K562 (cell line): Measurements from ENCODE around the gene PSME1. TPM values are rescaled to one million over a fixed set of nuclear protein-coding genes. Genes with fewer than 3 reads are reported as not detected.

Experiments used
- CREBBP ChIP-seq: IDR thresholded peaks from one replicate; pipeline ENCODE4 v1.6.1; 2012; ENCODE audit warnings: low read depth, mild to moderate bottlenecking, control low read depth, inconsistent platforms, low read length
- ELF1 ChIP-seq: fragments of 200-800 bp; sonication (Bioruptor generic); IDR thresholded peaks from 2 replicates; pipeline ENCODE4 v1.6.1; 2016; ENCODE audit warnings: missing genetic modification characterization, missing compliant biosample characterization
- EP300 ChIP-seq: IDR thresholded peaks from 2 replicates; pipeline ENCODE4 v1.6.1; 2012; ENCODE audit warnings: low read length, improper control_type of control experiment
- ETV1 ChIP-seq: fragments of 450-650 bp; conservative IDR thresholded peaks from 2 replicates; pipeline ENCODE4 v1.6.1; 2016; ENCODE audit warnings: missing genetic modification characterization, control low read depth, low read depth, missing compliant biosample characterization
- FOXP1 ChIP-seq: sonication (generic); formaldehyde crosslinking; IDR thresholded peaks from 2 replicates; pipeline ENCODE4 v1.8.0; 2022; ENCODE audit warnings: mild to moderate bottlenecking, missing genetic modification reagents
- HDAC1 ChIP-seq, 2 experiments: fragments of 450-650 bp; IDR thresholded peaks; 2 replicates each; pipeline ENCODE4 v1.6.1; 2016 to 2017; ENCODE audit warnings: inconsistent platforms in 1 of 2, mild to moderate bottlenecking in 1 of 2, moderate library complexity in 1 of 2
- NFYB ChIP-seq: IDR thresholded peaks from 2 replicates; pipeline ENCODE4 v1.6.1; 2011; ENCODE audit warnings: mild to moderate bottlenecking, moderate library complexity; ENCODE audit not compliant: insufficient read length; ENCODE audit errors: extremely low read depth
- NR2C1 ChIP-seq, 2 experiments: fragments of 450-650 bp; IDR thresholded peaks; 2 replicates each; pipeline ENCODE4 v1.6.1; 2017; ENCODE audit warnings: mild to moderate bottlenecking in 2 of 2, antibody characterized with exemption in 1 of 2, inconsistent platforms in 1 of 2, missing compliant biosample characterization in 1 of 2, missing genetic modification characterization in 1 of 2
- SMARCA4 ChIP-seq: fragments of 450-650 bp; IDR thresholded peaks from 2 replicates; pipeline ENCODE4 v1.6.1; 2016
- SMARCE1 ChIP-seq: fragments of 450-650 bp; IDR thresholded peaks from 2 replicates; pipeline ENCODE4 v1.7.1; 2016; ENCODE audit warnings: mild to moderate bottlenecking
- TEAD2 ChIP-seq: fragments of 450-650 bp; IDR thresholded peaks from 2 replicates; pipeline ENCODE4 v1.6.1; 2016; ENCODE audit warnings: missing genetic modification characterization, control low read depth, missing compliant biosample characterization
- ZNF764 ChIP-seq: fragments of 250-450 bp; sonication (Bioruptor Pico); IDR thresholded peaks from 2 replicates; pipeline ENCODE4 v1.4.0; 2020; ENCODE audit warnings: low read depth, mild to moderate bottlenecking, moderate library complexity
- polyA plus RNA-seq, 8 experiments: library from polyadenylated mRNA; depleted of rRNA in 4 of 8; stranded (reverse) in 5 of 8; unstranded in 3 of 8; fragments of >200 nt; fragmentation: Nextera tagmentation in 2 of 8; fragmentation: Illumina TruSeq in 1 of 8; extraction: Ambion mirVana in 2 of 8; extraction: Trizol in 1 of 8; gene quantifications; 2 replicates each; pipeline versions ENCODE4 v1.2.1 to v1.2.3, GENCODE V29; 2011 to 2014; ENCODE audit warnings: inconsistent platforms in 1 of 8, missing spikeins in 1 of 8
- total RNA-seq, 7 experiments: library from RNA; depleted of rRNA in 6 of 7; stranded (reverse); fragments of >200 nt in 6 of 7; fragmentation: Illumina TruSeq in 2 of 7; extraction: Trizol in 2 of 7; gene quantifications; 2 replicates each; pipeline versions ENCODE4 v1.2.1 to v1.2.3, GENCODE V29; 2011 to 2021; ENCODE audit warnings: low replicate concordance in 1 of 7
- TF ChIP-seq, protein P1 (sequence below): fragments of 450-650 bp; formaldehyde crosslinking; IDR thresholded peaks from 2 replicates; pipeline ENCODE4 v1.4.0; 2022; ENCODE audit warnings: mild to moderate bottlenecking, moderate library complexity
- TF ChIP-seq, protein P2 (sequence below): fragments of 450-650 bp; IDR thresholded peaks from 2 replicates; pipeline ENCODE4 v1.6.1; 2016; ENCODE audit warnings: low read depth
- TF ChIP-seq, protein P3 (sequence below): fragments of 450-650 bp; IDR thresholded peaks from 2 replicates; pipeline ENCODE4 v1.7.1; 2018; ENCODE audit warnings: mild to moderate bottlenecking, low read depth; ENCODE audit not compliant: partially characterized antibody

Gene PSME1
- total and polyA plus RNA-seq, 9 of the 15 experiments (the other 6 are each of a cell fraction or from before 2014, with no cell fraction given): 20.3 to 180 (median 67.5) TPM

DNA sequence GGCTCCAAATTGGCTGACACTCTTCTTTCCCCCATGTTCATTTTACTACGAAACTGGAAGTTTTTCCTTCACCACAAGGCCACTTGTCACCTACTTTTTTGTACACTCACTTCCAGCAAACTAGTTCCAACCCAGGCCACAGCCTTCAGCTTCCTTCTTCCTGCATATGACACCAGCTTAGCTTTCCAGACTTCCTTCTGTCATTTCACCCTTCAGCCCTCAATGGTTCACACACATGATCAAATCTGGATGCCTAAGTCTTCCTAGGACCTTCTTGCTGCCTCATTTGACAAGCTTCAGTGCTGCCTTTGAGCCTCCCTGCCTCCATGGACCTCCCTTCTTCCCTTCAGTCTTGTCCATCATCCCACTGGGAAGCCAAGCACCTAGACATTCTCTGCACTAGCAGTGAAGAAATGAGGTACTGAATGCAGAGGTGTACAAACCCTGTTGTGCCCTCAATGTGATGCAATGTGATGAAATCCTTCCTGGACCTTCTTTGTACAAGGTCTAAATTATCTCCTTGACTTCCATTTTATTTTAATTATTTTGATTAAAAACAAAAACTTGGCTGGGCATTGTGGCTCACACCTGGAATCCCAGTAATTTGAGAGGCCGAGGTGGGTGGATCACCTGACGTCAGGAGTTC, 31.6 kb downstream of the PSME1 start (continued):
- TF ChIP-seq, protein P1, sequence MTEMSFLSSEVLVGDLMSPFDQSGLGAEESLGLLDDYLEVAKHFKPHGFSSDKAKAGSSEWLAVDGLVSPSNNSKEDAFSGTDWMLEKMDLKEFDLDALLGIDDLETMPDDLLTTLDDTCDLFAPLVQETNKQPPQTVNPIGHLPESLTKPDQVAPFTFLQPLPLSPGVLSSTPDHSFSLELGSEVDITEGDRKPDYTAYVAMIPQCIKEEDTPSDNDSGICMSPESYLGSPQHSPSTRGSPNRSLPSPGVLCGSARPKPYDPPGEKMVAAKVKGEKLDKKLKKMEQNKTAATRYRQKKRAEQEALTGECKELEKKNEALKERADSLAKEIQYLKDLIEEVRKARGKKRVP (CRISPR knock-in tag): 0 out of 2 replicates have a peak, but pooled peaks have one; percentile 67
- TF ChIP-seq HDAC1 (IDR thresholded peaks at IDR 0.05): no peak
- no peak for TF ChIP-seq NR2C1 (IDR thresholded peaks at IDR 0.05)
- peak; percentile 11; the same call in 1 of the 2 replicates for TF ChIP-seq NR2C1 (tag; IDR thresholded peaks at IDR 0.05)
- TF ChIP-seq FOXP1 (CRISPR knock-in tag): no peak
- no peak for TF ChIP-seq SMARCE1
- TF ChIP-seq SMARCA4: no peak
- no peak for TF ChIP-seq NFYB
- no peak for TF ChIP-seq ETV1 (tag)
- TF ChIP-seq ZNF764 (CRISPR knock-in tag): no peak
- no peak for TF ChIP-seq EP300
- TF ChIP-seq, protein P2, sequence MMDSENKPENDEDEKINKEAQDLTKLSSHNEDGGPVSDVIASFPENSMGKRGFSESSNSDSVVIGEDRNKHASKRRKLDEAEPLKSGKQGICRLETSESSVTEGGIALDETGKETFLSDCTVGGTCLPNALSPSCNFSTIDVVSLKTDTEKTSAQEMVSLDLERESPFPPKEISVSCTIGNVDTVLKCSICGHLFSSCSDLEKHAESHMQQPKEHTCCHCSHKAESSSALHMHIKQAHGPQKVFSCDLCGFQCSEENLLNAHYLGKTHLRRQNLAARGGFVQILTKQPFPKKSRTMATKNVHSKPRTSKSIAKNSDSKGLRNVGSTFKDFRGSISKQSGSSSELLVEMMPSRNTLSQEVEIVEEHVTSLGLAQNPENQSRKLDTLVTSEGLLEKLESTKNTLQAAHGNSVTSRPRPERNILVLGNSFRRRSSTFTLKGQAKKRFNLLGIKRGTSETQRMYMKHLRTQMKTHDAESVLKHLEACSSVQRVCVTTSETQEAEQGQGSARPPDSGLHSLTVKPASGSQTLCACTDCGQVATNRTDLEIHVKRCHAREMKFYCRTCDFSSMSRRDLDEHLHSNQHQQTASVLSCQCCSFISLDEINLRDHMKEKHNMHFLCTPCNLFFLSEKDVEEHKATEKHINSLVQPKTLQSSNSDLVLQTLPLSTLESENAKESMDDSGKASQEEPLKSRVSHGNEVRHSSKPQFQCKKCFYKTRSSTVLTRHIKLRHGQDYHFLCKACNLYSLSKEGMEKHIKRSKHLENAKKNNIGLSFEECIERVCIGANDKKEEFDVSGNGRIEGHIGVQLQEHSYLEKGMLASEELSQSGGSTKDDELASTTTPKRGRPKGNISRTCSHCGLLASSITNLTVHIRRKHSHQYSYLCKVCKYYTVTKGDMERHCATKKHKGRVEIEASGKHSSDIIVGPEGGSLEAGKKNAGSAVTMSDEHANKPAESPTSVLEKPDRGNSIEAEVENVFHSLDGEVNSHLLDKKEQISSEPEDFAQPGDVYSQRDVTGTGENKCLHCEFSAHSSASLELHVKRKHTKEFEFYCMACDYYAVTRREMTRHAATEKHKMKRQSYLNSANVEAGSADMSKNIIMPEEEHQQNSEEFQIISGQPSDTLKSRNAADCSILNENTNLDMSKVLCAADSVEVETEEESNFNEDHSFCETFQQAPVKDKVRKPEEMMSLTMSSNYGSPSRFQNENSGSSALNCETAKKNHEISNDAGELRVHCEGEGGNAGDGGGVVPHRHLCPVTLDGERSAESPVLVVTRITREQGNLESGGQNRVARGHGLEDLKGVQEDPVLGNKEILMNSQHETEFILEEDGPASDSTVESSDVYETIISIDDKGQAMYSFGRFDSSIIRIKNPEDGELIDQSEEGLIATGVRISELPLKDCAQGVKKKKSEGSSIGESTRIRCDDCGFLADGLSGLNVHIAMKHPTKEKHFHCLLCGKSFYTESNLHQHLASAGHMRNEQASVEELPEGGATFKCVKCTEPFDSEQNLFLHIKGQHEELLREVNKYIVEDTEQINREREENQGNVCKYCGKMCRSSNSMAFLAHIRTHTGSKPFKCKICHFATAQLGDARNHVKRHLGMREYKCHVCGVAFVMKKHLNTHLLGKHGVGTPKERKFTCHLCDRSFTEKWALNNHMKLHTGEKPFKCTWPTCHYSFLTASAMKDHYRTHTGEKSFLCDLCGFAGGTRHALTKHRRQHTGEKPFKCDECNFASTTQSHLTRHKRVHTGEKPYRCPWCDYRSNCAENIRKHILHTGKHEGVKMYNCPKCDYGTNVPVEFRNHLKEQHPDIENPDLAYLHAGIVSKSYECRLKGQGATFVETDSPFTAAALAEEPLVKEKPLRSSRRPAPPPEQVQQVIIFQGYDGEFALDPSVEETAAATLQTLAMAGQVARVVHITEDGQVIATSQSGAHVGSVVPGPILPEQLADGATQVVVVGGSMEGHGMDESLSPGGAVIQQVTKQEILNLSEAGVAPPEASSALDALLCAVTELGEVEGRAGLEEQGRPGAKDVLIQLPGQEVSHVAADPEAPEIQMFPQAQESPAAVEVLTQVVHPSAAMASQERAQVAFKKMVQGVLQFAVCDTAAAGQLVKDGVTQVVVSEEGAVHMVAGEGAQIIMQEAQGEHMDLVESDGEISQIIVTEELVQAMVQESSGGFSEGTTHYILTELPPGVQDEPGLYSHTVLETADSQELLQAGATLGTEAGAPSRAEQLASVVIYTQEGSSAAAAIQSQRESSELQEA: no peak
- TF ChIP-seq CREBBP: no peak
- TF ChIP-seq, protein P3, sequence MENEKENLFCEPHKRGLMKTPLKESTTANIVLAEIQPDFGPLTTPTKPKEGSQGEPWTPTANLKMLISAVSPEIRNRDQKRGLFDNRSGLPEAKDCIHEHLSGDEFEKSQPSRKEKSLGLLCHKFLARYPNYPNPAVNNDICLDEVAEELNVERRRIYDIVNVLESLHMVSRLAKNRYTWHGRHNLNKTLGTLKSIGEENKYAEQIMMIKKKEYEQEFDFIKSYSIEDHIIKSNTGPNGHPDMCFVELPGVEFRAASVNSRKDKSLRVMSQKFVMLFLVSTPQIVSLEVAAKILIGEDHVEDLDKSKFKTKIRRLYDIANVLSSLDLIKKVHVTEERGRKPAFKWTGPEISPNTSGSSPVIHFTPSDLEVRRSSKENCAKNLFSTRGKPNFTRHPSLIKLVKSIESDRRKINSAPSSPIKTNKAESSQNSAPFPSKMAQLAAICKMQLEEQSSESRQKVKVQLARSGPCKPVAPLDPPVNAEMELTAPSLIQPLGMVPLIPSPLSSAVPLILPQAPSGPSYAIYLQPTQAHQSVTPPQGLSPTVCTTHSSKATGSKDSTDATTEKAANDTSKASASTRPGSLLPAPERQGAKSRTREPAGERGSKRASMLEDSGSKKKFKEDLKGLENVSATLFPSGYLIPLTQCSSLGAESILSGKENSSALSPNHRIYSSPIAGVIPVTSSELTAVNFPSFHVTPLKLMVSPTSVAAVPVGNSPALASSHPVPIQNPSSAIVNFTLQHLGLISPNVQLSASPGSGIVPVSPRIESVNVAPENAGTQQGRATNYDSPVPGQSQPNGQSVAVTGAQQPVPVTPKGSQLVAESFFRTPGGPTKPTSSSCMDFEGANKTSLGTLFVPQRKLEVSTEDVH: no peak
- TF ChIP-seq ELF1 (tag): no peak
- TF ChIP-seq TEAD2 (tag): no peak
